ENCODE measurements around the gene MORF4L2.

The MORF4L2 gene

GRCh38 chrX:103630171-103630511 lies 56.4 kb downstream of the MORF4L2 start:
- DNase-seq: peak; percentile 21

GRCh38 chrX:103629318-103630170 lies 57.0 kb downstream of the MORF4L2 start:
- peak; percentile 6 for DNase-seq

GRCh38 chrX:103628386-103629317 lies 57.8 kb downstream of the MORF4L2 start, which contains the start of gene TCEAL1:
Gene TCEAL1, plus strand, starts transcription at chrX:103628975. Its CDS starts 942 bp downstream, at chrX:103629917.
- no peak for DNase-seq

GRCh38 chrX:103626855-103627254 lies 59.6 kb downstream of the MORF4L2 start:
- no peak for DNase-seq
